GM06990 (cell line): ENCODE measurements around the gene HDAC3.

Experiments
- DNase-seq: peaks from one replicate; pipeline ENCODE4 v3.0.0-alpha.2; 2011; ENCODE audit not compliant: insufficient read length; ENCODE audit errors: extremely low read depth
- H3K27me3 ChIP-seq: replicated peaks from 2 replicates; pipeline ENCODE4 v1.6.0; 2011; ENCODE audit warnings: low read length; ENCODE audit not compliant: control insufficient read depth, insufficient read depth
- H3K36me3 ChIP-seq: 2 replicates; pipeline ENCODE4 v1.5.1; 2011; ENCODE audit warnings: low read length; ENCODE audit not compliant: control insufficient read depth, insufficient read depth
- H3K4me3 ChIP-seq: replicated peaks from 2 replicates; pipeline ENCODE4 v1.5.1; 2011; ENCODE audit warnings: low read depth, mild to moderate bottlenecking, control low read depth, low read length
- TF ChIP-seq, protein P1 (sequence below): IDR thresholded peaks from 2 replicates; pipeline ENCODE4 v1.5.1; 2011; ENCODE audit warnings: low read length, control low read depth, mild to moderate bottlenecking, inconsistent platforms; ENCODE audit not compliant: insufficient read depth, poor library complexity, severe bottlenecking

The HDAC3 gene

DNA sequence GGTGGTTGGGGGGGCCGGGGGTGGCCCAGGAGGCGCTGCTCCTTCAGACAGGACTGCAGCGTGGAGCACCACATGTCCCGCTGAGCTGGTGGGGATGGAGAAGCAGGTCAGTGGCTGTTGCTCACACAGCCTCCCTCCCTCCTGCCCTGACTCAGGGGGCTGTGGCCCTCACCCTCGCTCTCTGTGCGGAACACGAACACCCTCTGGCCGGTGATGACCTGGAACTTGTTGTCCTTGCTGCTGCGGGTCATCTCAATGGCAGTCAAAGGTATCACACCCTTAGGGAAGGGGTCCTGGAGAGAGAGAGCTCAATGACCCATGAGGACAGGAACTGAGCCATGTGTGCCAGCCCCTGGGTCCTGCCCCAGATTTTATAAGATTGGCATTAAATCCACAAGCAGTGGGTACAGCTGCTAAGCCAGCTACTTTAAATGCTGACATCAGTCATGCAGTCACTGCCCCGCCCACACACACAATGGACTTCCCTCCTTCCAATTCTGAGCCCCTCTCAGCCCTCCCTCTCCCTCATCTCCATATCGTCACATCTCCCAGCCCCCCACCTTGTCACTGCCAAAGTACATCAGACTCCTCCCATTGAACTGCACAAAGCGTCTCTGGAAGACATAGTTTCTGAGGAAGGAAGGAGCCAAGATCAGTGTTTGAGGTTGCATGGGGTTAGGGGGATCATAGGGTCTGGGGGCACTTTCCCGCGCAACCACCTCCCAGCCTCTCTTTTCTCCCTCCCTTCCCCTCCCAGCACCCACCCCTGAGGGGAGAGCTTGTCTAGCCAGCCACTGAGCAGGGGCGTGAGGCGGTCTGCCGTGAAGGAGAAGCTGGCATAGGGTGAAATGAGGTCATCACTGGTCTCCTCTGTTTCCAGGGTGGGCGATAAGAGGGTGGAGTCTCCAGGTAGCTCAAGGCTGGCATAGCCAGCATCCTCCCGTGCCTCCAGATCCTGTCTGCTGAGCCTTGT lies 36.5 kb upstream of the HDAC3 start:
- DNase-seq, result no peak
- Histone ChIP-seq H3K36me3 (no peaks in the 10 kb centered on the region), H3K4me3 (no peak overlapping the region), H3K27me3 (no peaks in the 10 kb centered on the region; the same call in none of the 2 replicates)
- TF ChIP-seq, protein P1, sequence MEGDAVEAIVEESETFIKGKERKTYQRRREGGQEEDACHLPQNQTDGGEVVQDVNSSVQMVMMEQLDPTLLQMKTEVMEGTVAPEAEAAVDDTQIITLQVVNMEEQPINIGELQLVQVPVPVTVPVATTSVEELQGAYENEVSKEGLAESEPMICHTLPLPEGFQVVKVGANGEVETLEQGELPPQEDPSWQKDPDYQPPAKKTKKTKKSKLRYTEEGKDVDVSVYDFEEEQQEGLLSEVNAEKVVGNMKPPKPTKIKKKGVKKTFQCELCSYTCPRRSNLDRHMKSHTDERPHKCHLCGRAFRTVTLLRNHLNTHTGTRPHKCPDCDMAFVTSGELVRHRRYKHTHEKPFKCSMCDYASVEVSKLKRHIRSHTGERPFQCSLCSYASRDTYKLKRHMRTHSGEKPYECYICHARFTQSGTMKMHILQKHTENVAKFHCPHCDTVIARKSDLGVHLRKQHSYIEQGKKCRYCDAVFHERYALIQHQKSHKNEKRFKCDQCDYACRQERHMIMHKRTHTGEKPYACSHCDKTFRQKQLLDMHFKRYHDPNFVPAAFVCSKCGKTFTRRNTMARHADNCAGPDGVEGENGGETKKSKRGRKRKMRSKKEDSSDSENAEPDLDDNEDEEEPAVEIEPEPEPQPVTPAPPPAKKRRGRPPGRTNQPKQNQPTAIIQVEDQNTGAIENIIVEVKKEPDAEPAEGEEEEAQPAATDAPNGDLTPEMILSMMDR, result no peak

GRCh38 chr5:141672071-141672840 lies 35.6 kb upstream of the HDAC3 start:
- Histone ChIP-seq H3K4me3 (no peak overlapping the region), H3K27me3 (no peaks in the 10 kb centered on the region; the same call in none of the 2 replicates), H3K36me3 (no peaks in the 10 kb centered on the region)
- TF ChIP-seq, protein P1, result no peak
- no peak for DNase-seq

DNA sequence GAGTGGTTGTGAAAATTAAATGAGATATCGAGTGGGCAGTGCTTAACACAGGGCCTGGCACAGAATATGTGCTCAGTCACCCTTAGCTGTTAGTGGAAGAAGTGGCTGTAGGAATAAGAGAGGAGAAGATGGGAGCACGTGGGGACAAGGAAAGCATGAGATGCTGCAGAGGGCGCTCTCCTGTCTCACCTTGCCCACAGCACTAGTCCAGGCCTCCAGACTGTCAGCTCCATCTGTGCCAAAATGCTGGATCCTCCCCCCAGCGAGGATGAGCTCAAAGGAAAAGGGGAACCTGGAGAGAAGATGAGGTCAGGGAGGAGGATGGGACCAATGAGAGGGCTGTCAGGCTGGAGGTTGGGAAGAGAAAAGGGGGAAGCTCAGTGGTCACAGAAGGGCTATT lies 32.9 kb upstream of the HDAC3 start:
- H3K36me3 ChIP-seq, result no peaks in the 10 kb centered on the region

GRCh38 chr5:141668601-141669265 lies 32.1 kb upstream of the HDAC3 start:
- H3K27me3 ChIP-seq, result no peaks in the 10 kb centered on the region; the same call in none of the 2 replicates
- TF ChIP-seq, protein P1, result no peak
- DNase-seq, result no peak
- H3K4me3 ChIP-seq, result no peak overlapping the region
- no peaks in the 10 kb centered on the region for H3K36me3 ChIP-seq

More for the DNA sequence above, 32.9 kb upstream of the HDAC3 start:
- no peak for DNase-seq
- no peak overlapping the region for H3K4me3 ChIP-seq
- H3K27me3 ChIP-seq, result no peaks in the 10 kb centered on the region; the same call in none of the 2 replicates
- TF ChIP-seq, protein P1, result no peak
